Hepatocyte (in vitro differentiated cells): ENCODE data around the gene LCE4A.
"Not testable (repeated sequence)": the region's sequence is repeated elsewhere in the genome, so short reads cannot be mapped to it uniquely, and the experiment has no call there.

ENCODE experiments used
- CTCF ChIP-seq: fragments of 200-600 bp; sonication (generic); IDR thresholded peaks from 2 replicates; pipeline ENCODE4 v1.5.1; 2016; ENCODE audit warnings: antibody characterized with exemption, mild to moderate bottlenecking; ENCODE audit not compliant: poor library complexity
- EZH2 ChIP-seq: fragments of 200-600 bp; sonication (generic); IDR thresholded peaks from 2 replicates; pipeline ENCODE4 v1.6.1; 2016; ENCODE audit warnings: antibody characterized with exemption, mild to moderate bottlenecking, borderline replicate concordance
- EZH2phosphoT487 ChIP-seq: fragments of 200-600 bp; sonication (generic); IDR thresholded peaks from one replicate; pipeline ENCODE4 v1.6.1; 2018; ENCODE audit warnings: antibody characterized with exemption, mild to moderate bottlenecking, low read depth, moderate library complexity; ENCODE audit not compliant: unreplicated experiment, severe bottlenecking

DNA sequence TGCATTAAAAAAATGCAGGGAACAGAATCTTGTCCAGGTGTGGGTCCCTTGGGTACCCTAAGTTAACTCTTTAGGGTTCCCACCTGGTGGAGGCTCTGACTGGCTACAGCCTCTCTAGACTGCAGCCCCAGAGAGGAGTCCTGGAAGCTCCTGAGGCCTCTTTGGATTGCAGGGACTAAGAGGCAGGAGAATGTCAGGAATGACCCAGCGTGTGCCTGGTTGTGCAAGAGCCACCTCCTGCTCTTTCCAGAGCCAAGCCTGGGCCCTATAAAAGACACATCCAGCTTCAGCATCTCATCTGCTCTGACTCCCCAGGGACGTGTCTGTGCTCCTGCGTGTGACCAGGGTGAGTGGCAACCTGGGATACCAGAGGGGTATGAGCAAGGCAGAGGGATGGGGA, 33.0 kb upstream of the LCE4A start, which contains the start of gene LCE2C:
- not testable (repeated sequence) for TF ChIP-seq EZH2phosphoT487, CTCF, EZH2
